EH (cell line): ENCODE data around the gene KRTAP22-1.

Experiments used
- DNase-seq: peaks from one replicate; pipeline ENCODE4 v3.0.0-alpha.2; 2015; ENCODE audit warnings: low read depth

Gene KRTAP22-1

GRCh38 chr21:30600787-30601186, at the start of gene KRTAP22-1:
Gene KRTAP22-1 (plus strand): TSS chr21:30601087.
- no peak for DNase-seq

- no peak for DNase-seq
Measured at GRCh38 chr21:30552782-30553181, 48.1 kb upstream of the KRTAP22-1 start.

- no peak for DNase-seq
Measured at GRCh38 chr21:30555095-30555494, 45.8 kb upstream of the KRTAP22-1 start.

- DNase-seq, result no peak
Measured at GRCh38 chr21:30561264-30561895, 39.5 kb upstream of the KRTAP22-1 start, which contains the start of gene KRTAP19-7. Gene KRTAP19-7 (minus strand): TSS chr21:30561314. CDS start chr21:30561289, 25 bp downstream.

- DNase-seq, result no peak
Measured at GRCh38 chr21:30561957-30562356, 38.9 kb upstream of the KRTAP22-1 start.

- DNase-seq, result no peak
Measured at GRCh38 chr21:30563072-30563471, 37.8 kb upstream of the KRTAP22-1 start.

DNA sequence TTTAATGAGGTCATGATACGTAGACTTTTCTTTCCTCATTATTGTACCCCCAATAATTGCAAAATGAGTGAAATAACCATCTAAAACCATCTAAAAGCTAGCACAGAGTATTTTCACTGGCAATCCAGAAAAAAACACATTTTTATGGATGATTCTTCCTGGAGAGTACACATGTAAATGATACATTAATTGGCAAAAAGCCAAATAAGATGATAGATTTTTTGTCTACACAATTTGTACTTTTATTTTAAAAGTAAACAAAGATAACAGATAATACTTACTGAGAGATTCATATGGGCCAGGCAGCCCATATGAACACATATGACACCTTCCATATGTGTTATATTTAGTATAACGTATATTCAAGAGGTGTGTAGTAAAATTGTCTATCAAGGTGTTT, 37.3 kb upstream of the KRTAP22-1 start:
- DNase-seq, result no peak

DNA sequence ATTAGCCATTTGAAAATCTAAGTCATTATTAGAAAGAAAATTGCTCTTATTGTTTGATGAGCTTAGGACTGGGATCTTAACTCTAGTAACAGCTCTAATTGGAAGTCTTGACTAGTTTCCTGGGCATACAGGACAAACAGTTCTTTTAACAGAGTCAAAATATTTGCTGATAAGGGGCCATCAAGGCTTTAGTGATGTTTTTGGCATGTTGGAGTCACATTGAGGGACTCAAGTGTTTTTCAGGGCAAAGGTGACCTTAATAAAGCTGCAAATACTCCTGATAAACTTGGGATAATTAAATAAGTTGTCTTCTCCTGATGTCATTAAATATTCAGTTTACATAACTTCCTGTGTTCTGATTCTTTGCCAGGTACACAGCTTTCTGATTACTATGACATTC, 33.3 kb upstream of the KRTAP22-1 start:
- no peak for DNase-seq

DNA sequence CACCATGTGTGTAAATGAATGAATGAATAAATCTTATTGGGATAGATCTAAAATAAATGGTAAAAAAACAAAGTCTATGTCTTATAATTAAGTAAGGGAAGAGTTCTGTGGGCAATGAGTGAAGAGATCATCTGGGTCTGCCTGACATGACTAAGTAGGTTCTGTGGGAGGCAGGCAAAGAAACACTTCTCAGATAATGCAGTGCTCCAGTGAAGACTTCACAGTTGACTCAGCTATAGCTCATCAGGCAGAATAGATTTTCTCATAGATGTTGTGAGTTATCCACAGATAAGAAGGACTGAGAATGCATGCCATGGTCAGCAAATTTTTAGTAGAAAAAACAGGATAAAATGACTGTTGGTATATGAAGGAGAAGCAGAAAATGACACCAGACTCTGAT, 23.1 kb upstream of the KRTAP22-1 start:
- no peak for DNase-seq

DNA sequence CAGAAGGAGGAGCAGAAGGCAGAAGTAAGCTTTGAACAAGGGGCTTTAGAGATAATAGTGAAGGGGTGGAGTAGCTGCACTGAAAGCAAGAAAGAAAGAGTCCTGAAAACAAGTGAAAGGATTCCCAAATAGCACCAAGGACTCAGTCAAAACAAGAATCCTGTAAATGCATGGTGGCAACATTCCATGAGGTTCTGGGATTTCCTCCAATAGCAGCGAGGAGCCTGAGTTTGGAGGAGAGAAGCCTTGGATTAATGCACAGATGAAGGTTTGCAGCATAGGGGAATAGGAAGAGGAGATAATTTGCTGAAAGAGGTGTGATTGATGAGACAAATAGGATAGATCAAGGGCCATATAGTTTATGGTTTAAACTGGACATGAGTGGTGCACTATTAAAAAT, 21.5 kb upstream of the KRTAP22-1 start:
- no peak for DNase-seq

- DNase-seq, result no peak
Measured at GRCh38 chr21:30580132-30580531, 20.8 kb upstream of the KRTAP22-1 start.

GRCh38 chr21:30582870-30583269, 18.0 kb upstream of the KRTAP22-1 start:
- no peak for DNase-seq

DNA sequence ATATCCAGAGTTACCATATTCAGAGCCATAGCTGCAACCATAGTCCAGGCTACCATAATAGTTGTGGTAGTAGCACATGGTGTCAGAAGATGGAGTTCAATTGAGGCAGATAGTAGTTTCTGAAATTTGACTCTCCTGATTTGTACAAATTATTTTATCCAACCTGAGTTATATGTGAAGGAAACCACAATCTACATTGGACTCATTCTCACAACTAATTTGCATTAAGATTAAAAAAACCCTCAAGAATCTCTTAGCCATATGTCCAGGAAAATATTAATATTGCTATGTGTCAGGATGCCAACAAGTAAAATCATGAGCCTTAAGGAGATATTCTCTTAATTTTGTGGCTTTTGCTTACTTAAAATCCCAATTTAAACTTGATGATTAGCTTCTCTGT, 10.6 kb upstream of the KRTAP22-1 start, which contains the start of gene KRTAP22-2:
Gene KRTAP22-2, minus strand, starts transcription at position 101 of the 400 bp plus-strand sequence.
- no peak for DNase-seq

GRCh38 chr21:30592140-30592539, 8.7 kb upstream of the KRTAP22-1 start, which contains the start of gene KRTAP6-3:
Gene KRTAP6-3 (plus strand): TSS chr21:30592440. CDS start chr21:30592446, 6 bp downstream.
- DNase-seq, result no peak

- DNase-seq, result no peak
Measured at GRCh38 chr21:30598802-30599201, 2.1 kb upstream of the KRTAP22-1 start, which contains the start of gene KRTAP6-2. Gene KRTAP6-2 (minus strand): TSS chr21:30598902. CDS start chr21:30598874, 28 bp downstream.

GRCh38 chr21:30605968-30606367, 5.1 kb downstream of the KRTAP22-1 start:
- no peak for DNase-seq

DNA sequence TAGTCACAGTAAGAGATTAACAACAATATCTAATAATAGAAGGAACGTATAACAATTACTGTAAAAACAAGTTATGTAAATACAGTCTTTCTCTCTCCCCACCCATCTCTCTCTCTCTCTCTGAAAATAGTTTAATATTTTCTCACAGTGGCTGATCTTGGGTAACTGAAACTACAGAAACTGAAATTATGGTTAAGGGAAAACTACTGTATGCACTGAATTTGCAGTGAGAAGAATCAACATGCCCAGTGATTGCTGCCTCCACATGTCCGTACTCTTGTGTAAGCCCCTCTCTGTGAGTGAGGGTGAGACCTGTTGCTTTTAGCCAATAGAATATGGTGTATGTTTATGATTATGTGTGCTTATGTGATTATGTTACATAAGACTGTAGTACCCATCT, 11.2 kb downstream of the KRTAP22-1 start:
- no peak for DNase-seq

DNA sequence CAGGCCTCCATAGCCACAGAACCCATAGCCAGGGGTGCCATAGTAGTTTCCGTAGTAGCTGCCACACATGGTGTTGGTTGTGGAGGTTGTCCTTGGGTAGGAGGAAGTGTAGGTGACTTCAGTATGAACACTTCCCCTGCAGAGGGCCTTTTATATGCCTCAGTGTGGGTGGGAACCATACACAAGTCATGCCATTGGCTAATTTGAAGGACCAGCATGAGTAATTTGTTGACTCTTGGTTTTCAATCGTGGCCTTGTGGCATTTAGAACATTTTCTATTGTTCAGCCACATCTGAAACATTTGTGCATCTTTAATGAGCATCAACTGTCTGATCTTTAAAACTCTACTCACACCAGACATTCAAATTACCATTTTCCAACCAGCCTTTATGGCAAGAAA, 12.9 kb downstream of the KRTAP22-1 start, which contains the start of gene KRTAP6-1:
Gene KRTAP6-1, minus strand, starts transcription at position 95 of the 400 bp plus-strand sequence. Its CDS starts 26 bp downstream, at position 69.
- DNase-seq, result no peak

DNA sequence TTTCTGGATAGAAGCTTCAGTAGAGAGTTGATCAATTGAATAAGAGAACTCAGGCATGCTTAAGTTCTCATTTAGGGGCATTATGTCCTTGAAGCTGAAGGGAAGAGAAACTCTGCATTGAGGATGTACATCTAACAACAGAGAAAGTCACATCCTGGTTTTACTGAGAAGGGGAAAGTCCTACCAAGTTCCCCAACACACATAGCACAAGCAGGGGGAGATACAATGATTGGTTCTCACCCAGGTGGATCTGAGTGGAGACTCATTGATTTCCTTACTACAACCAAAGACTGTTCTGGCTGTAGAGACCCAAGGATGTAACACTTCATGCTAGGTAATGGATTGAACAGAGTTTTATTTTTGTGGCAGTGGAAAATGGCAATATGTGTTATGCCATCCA, 14.3 kb downstream of the KRTAP22-1 start:
- no peak for DNase-seq

DNA sequence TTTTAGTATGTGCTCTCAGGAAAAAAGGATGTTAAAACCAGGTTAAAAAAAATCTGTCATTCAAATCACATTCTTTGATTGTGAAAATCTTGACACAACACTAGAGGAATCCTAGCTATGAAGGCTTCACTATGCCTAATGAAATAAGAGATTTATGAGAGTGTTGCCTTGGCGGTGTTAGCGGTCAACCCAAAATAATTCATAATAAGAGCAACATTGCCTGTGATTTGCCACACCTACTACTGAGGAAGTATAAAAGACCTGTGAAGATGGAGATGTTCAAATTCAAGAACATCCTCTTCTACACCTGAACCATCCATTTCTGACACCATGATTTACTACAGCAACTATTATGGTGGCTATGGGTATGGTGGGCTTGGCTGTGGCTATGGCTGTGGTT, 15.2 kb downstream of the KRTAP22-1 start, which contains the start of gene KRTAP20-1:
Gene KRTAP20-1, plus strand, starts transcription at position 301 of the 400 bp plus-strand sequence. Its CDS starts 30 bp downstream, at position 331.
- no peak for DNase-seq

GRCh38 chr21:30620080-30620479, 19.2 kb downstream of the KRTAP22-1 start:
- DNase-seq, result no peak

- no peak for DNase-seq
Measured at GRCh38 chr21:30620522-30620921, 19.6 kb downstream of the KRTAP22-1 start, which contains the start of gene KRTAP20-4. Gene KRTAP20-4 (plus strand): TSS chr21:30620627.

GRCh38 chr21:30623362-30623761, 22.5 kb downstream of the KRTAP22-1 start:
- no peak for DNase-seq
